Measurements from ENCODE around the gene VEPH1. TPM values are rescaled to one million over a fixed set of nuclear protein-coding genes. Genes with fewer than 3 reads are reported as not detected.

The VEPH1 gene
- total RNA-seq, 1 experiment from 2014 or later: 127 TPM

DNA sequence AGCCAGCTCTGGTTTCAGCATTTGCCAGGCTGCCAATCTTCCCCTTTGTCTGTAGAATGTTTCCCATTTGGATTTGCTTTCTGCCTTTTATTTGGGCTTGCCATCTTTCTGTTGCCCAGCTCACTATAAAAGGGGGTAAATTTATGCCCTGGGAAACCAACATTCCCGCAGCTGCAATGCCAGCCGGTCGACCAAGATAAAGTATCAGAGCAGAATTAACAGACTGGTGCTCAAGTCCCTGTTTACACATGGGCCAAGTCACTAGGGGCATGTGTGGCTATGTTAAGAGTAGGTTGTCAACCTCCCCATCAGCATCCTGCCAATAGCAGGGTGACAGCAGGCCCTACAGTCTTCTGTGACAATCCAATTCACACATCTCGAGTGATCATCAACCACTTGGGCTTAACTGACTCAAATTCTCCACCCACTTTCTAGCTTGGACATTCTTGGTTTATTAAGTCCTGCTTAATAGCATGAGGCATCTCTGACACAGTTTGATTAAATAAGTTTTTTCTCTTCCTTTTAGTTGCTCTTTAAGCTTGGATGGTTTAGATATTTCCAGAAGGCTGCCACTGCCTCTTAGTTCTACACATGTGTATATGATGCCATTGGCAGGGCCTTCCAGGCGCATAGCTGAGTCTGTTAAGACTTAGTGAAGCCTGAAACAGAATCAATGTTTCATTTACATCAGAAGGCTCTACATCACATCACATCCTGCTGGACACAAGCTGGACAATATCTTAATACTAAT lies 24.1 kb upstream of the VEPH1 start:
- in situ Hi-C loops (cut with HindIII; ENCODE audit: low pct_unique_long_range_greater_than_20kb, low sequenced_read_pairs): no loop called here
- no peak for DNase-seq (ENCODE audit: low read depth)

DNA sequence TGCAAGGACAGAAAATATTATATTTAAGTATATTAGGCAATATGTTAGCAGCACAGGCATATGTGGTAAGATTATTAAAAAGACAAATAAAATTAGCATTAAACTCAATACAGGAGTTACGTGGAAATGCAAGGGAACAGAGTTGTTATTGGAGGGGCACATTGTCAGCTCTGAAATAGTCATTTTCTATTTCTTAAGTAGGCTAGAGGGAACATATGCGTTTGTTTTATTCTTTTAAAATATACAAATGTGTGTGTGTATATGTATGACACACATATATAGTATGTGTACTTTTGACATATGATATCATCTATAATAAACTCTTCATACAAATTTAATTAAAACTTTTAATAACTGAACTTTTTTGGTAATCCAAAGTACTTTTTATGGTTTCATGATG lies 22.8 kb upstream of the VEPH1 start:
- in situ Hi-C loops (cut with HindIII; ENCODE audit: low pct_unique_long_range_greater_than_20kb, low sequenced_read_pairs): no loop called here
- no peak for DNase-seq (ENCODE audit: low read depth)

DNA sequence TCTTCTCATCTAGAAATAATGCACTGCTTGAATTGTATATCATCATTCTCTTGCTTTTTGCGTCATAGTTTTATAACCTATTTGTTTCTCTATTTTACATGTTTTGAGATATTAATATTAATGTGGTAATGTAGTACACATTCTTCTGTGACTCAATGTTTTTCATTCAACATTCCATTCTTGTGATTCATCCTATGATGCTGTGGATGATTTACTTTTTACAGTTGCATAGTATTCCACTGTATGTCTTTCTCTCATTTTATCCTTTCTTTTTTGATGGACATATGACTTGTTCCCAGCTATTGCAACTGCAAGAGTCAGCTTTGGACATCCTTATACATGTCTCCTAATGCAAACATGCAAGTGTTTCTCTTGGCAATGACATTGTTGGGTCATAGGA lies 20.6 kb upstream of the VEPH1 start:
- no peak for DNase-seq (ENCODE audit: low read depth)
- in situ Hi-C loops (cut with HindIII; ENCODE audit: low pct_unique_long_range_greater_than_20kb, low sequenced_read_pairs): no loop called here

DNA sequence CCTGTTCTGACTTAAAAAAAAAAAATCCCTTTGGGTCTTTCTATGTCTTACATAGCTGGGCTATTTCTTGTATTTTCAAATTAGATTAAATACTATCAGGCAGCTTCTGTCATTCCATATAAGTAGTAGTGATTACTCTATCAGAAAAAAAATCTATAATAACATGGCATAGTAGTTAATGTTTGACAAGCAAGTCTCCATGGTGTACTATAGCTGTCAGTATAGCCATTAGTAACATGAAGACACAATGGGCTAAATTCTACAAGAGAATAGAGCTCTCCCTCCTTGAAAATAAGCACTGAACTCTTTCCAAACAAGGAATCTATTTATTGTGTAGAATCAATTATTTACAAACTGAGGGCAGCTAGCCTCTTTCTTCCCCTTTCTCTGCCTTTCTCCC lies 19.4 kb upstream of the VEPH1 start:
- no peak for DNase-seq (ENCODE audit: low read depth)
- in situ Hi-C loops (cut with HindIII; ENCODE audit: low pct_unique_long_range_greater_than_20kb, low sequenced_read_pairs): no loop called here

DNA sequence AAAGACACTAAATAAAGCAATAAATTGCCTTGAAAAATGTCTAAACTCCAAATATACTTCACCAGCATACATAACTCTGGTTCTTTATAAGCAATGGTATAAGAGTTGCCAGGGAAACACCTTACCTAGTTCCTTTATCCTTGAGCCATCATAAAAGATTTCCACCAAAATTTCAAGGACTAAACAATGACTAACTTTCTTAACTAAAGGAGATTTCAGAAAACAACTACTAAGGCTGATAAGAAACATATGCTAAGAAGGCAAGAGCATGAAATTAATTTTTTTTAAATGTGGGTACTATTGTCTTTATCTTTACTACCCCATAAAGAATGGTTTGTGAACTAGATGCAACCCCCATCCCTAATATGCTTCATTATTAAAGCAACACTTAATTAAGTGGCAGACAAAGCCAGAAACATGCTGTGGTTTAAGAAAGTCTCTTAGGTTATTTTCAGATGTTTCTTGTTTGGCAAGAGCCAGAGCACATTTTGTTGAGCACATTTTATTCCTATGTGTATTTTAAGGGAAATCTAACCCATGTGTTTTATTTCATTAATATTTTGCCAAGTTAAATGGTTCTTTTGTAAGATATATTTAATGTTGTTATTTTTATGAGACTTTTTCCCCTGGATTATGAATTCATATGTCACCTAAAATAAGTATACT lies 17.4 kb upstream of the VEPH1 start:
- no peak for DNase-seq (ENCODE audit: low read depth)
- in situ Hi-C loops (cut with HindIII; ENCODE audit: low pct_unique_long_range_greater_than_20kb, low sequenced_read_pairs): no loop called here

DNA sequence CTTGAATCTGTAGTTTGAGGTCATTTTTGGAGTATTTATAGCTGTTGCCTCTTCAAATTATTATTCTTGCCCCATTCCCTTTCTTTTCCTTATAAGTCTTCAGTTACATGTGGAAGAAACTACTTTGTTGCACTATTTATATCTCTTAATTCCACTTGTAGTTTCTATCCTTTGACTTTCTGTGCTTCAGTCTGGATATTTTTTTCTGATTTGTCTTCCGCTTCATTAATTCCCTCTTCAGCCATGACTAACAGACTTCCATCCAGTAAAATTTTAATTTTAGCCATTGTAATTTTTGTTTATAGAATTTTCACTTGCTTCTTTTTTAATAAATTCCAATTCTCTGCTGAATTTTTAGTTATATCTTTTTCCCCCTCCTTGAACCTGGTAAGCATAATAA lies 15.7 kb upstream of the VEPH1 start:
- DNase-seq (ENCODE audit: low read depth): no peak
- in situ Hi-C loops (cut with HindIII; ENCODE audit: low pct_unique_long_range_greater_than_20kb, low sequenced_read_pairs): no loop called here

DNA sequence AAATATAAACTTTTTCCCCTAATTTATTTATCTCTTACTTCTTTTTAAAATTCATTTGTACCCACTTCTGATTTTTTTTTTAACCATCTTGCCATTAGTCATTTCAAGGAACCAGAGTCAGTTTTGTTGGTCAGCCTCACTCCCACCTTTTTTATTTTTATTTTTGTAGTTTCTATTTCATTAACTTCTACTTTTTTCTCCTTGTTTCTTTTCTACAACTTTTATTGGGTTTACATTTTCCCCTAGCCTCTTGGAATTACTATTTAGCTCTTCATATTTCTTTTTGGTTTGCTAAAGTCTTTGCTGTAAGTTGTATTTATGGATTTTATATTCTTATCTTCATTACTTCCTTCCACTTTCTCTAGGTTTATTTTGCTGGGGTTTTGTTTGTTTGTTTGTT lies 13.7 kb upstream of the VEPH1 start:
- in situ Hi-C loops (cut with HindIII; ENCODE audit: low pct_unique_long_range_greater_than_20kb, low sequenced_read_pairs): no loop called here
- DNase-seq (ENCODE audit: low read depth): no peak

DNA sequence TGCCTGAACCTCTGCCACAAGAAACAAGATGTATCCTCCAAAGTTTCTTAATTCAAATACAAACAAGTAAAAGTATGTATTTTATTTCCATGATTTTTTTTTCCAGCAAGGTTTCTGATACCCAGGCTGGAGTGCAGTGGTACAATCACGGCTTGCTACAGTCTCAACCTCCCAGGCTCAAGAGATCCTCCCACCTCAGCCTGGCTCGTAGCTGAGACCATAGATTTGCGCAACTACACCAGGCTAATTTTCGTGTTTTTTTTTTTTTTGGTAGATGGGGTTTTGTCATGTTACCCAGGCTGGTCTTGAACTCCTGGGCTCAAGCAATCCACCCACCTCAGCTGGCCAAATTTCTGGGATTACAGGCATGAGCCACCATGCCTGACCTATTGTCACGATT lies 12.2 kb upstream of the VEPH1 start:
- DNase-seq (ENCODE audit: low read depth): no peak
- in situ Hi-C loops (cut with HindIII; ENCODE audit: low pct_unique_long_range_greater_than_20kb, low sequenced_read_pairs): no loop called here

DNA sequence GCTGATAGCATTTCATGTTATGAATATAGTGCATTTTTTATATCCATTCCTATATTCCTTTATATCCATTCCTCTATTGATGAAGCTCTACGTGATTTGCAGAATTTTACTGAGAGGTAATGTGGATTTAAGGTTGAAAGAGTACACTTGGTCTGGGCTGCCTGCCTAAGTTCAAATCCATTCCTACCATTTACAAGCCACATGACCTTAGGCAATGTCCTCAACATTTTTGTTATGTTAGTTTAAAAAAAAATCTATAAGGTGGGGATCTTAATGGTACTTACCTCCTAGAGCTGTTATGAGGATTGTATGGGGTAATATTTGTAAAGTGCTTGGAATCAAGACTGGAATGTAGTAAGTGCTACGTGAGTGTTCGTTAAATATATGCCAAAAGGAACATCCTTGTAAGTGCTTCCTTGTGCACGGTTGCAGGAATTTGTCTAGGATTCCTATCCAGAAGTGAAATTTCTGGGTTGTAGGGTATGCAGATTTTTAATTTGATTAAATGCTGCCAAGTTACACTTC lies 11.2 kb upstream of the VEPH1 start:
- in situ Hi-C loops (cut with HindIII; ENCODE audit: low pct_unique_long_range_greater_than_20kb, low sequenced_read_pairs): no loop called here
- no peak for DNase-seq (ENCODE audit: low read depth)

DNA sequence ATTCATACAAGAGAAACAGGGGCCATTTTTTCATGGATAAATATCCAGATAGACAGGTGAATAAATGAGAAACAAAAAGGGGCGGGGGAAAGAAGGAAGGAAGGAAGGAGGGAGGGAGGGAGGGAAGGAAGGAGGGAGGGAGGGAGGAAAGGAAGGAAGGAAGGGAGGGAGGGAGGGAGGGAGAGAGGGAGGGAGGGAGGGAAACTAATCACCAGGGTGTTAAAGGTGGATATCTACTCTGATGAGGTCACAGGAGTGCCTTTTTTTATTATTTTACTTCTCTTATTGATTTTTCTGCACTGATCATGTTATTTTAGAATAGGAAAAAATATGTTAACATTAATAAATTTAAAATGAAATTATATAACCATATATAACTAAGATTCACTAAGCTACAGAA lies 10.4 kb upstream of the VEPH1 start:
- no peak for DNase-seq (ENCODE audit: low read depth)
- in situ Hi-C loops (cut with HindIII; ENCODE audit: low pct_unique_long_range_greater_than_20kb, low sequenced_read_pairs): no loop called here

DNA sequence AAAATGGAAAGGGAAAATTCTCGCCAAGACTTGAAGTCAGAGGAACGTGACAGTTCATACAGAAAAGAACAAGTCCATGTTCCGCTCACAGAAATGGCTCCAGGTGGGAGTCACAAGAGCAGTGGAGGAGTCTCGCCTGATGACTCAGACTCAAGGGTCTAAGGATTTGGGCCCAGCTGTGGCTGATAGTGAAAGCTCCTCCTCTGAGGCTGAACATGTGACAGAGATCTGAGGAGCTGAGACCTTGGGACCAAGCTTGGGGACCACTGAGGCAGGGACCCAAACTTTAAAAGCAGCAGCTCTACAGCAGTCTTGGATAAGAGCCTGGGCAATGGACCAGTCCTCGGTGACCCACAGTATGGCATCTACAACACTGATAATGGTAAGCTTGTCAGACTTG lies 9.3 kb upstream of the VEPH1 start:
- in situ Hi-C loops (cut with HindIII; ENCODE audit: low pct_unique_long_range_greater_than_20kb, low sequenced_read_pairs): no loop called here
- no peak for DNase-seq (ENCODE audit: low read depth)

DNA sequence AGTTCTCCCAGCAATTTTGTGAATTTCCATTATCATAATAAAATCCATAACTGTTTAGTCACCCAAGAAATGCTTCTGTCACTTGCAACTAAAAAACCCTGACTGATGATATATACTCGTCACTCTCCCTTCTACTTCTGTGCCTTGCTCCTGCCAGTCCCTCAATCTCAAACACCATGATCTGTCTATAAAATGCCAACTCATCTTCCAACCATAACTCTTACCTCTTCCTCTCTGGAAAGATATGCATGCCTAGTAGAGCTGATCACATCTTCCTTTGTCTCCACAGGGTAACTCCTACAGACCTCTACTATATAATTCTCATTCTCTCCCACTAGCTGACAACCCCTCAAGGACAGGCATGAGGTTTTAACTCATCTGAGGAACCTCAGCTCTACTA lies 5.2 kb upstream of the VEPH1 start:
- no peak for DNase-seq (ENCODE audit: low read depth)
- in situ Hi-C loops (cut with HindIII; ENCODE audit: low pct_unique_long_range_greater_than_20kb, low sequenced_read_pairs): no loop called here

DNA sequence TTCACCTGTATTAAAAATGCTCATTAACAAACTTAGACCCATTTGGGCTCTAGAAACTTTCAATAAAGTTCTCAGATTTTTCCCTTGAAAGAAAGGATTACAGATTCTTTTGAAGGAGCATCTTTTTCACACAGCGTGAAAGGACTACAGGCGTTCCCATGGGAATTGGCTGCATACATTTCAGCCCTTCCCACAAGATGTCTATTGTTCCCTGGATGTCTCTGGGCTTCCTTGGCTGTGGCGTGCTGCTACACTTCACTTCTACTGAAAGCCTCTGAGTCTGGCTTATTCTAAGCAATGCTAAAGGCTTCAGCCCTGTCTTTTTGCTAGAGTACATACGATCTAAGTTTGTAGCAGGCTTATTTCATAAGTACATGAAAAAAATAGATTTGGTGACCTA lies 1.4 kb downstream of the VEPH1 start:
- DNase-seq (ENCODE audit: low read depth): peak; percentile 38
- in situ Hi-C loops (cut with HindIII; ENCODE audit: low pct_unique_long_range_greater_than_20kb, low sequenced_read_pairs): no loop called here

DNA sequence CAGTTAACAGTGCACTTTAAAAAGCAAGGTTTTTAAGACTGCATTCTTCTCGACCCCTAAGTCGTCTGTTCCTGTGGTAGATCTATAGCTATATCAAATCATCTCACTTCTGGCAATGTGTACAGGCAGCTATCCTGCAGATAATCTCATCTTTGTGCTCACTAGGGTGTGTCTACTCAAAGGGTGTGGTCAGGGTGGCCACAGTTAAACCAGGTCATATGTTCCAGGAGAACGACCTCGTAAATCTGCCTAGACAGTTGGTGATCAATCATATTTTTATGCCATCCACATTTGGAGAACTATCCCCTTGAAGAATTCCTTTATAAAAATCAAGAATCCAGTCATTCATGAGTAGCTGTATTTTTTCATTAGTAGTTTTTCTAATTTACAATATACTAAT lies 3.0 kb downstream of the VEPH1 start:
- in situ Hi-C loops (cut with HindIII; ENCODE audit: low pct_unique_long_range_greater_than_20kb, low sequenced_read_pairs): no loop called here
- DNase-seq (ENCODE audit: low read depth): peak; percentile 62

DNA sequence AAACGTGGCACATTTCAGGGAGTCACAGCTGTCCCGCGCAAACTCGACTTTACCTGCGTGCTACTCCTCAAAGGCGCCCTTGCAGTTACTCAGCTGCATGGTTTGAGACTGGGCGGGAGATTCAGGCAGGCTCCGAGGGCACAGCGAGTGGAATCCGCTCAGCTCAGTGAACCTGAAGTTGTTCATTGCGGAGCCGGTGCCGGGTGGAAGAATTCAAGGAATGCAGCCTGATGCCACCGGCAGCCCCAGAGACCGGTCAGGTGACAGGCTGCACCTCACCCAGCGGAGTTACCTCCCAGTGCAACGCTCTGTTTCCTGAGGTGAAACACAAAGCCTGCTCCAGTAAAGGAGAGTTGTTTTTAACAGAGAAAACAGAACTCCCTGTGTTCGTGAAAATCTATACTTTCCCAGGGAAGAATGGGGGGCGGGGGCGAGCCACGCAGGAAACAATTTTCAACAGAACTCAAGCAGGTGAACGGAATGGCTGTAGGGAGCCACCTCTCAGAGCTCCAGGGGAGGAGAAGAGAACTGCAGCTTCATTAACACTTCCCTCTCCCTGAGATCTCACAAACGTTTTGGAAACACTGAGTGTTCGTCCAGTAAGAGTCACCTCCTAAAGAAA lies 3.8 kb downstream of the VEPH1 start:
- in situ Hi-C loops (cut with HindIII; ENCODE audit: low pct_unique_long_range_greater_than_20kb, low sequenced_read_pairs): no loop called here
- DNase-seq (ENCODE audit: low read depth): peak; percentile 92

DNA sequence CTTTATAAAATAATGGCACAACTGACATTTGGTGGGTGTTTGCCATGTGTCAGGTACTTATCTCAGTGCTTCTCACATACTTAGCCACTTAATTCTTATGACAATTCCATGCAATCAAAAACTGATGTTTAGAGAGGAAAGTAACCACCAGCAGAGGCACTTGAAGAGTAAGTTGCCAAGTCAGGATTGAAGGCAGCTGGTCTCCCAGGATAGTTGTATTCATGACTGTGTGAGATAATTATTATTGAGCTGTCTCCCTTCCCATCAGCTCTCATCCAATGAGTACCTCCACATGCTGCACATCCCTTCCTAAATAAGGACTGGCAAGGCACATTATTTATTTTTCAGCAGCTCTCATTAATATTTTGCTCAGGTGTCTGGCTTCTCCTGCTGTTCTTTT lies 4.8 kb downstream of the VEPH1 start:
- DNase-seq (ENCODE audit: low read depth): no peak
- in situ Hi-C loops (cut with HindIII; ENCODE audit: low pct_unique_long_range_greater_than_20kb, low sequenced_read_pairs): no loop called here

DNA sequence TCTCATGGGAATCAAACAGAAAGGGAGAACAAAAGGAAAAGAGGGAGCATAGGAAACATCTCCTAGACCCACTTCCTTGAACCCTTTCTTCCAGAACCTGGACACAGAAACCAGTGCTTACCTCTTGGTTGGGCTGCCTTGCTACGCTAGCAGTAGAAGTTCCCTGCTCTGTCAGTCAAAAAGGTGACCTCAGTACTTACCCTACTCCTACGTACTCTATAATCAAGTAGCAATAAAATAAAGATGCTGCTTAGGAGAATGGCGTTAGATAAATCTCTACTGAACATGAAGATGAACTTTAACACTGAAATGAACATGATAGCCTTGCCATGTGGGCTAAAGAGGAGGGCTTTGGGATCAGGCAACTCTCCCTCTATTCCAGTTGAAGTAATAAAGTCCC lies 7.4 kb downstream of the VEPH1 start:
- DNase-seq (ENCODE audit: low read depth): no peak
- in situ Hi-C loops (cut with HindIII; ENCODE audit: low pct_unique_long_range_greater_than_20kb, low sequenced_read_pairs): no loop called here

DNA sequence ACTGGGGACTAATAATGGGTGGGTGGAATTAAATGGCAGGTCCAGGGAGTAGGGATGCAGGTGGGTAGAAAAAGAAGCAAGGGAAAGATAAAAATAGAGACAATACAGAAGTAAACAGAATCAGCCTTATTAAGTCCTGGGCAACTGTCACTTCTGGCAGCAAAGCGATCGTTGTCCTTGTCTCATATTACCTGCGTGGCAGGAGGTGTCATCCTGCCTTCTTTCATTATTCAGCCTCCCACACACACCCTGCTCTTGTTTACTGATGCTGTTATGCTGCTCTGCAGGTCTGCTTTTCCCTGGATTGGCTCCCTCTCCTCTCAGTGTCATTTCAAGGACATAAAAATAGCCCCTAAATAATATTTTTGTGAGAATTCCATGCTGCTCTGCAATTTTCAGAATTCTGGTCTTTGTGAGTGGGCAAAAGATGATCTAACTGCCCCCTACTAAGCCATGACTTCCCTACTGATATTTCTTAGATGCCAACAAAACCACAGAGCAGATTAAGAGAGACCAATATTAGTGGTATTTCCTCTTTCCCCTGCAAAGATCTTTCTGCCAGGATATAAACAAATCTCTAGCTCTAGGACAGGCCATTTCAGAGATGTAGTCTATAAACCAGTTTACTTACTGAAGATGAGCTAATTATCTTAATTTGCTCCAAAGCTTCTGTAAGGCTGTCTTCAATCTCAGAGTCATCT lies 8.5 kb downstream of the VEPH1 start:
- no peak for DNase-seq (ENCODE audit: low read depth)
- in situ Hi-C loops (cut with HindIII; ENCODE audit: low pct_unique_long_range_greater_than_20kb, low sequenced_read_pairs): no loop called here
